Measurements from ENCODE around the gene VWA5A. TPM values are rescaled to one million over a fixed set of nuclear protein-coding genes. Genes with fewer than 3 reads are reported as not detected.

VWA5A gene
- polyA plus RNA-seq, 2 of the 4 experiments (the other 2 are of a cell fraction) = 0.18 to 1.5 TPM

- POLR2A ChIA-PET = no interaction called here
- CTCF ChIA-PET = no interaction called here
- Histone ChIP-seq H3K27ac (no peak overlapping the region), H3K4me2 (no peak overlapping the region), H3K4me1 (no peaks in the 10 kb centered on the region), H3K4me3 (no peak overlapping the region), H3K9me3 (no peaks in the 10 kb centered on the region)
- FAIRE-seq (no peak), DNase-seq (ENCODE audit: low read depth in 1 of 2, low spot score in 1 of 2) (no peak), ATAC-seq (no peak)
- 0% methylated on average over 1 of the region's 1 CpG for WGBS (ENCODE audit: missing lambda C conversion rate)
- TF ChIP-seq HOXB5 (CRISPR knock-in tag; IDR thresholded peaks at IDR 0.05) (no peak), E2F6 (IDR thresholded peaks at IDR 0.05; ENCODE audit: borderline replicate concordance, low read depth) (no peak), HMGXB4 (CRISPR knock-in tag; IDR thresholded peaks at IDR 0.05; ENCODE audit: borderline replicate concordance) (no peak)
Observed at GRCh38 chr11:124101737-124102136, 13.5 kb upstream of the VWA5A start.

- Histone ChIP-seq H3K4me2 (no peak overlapping the region), H3K4me3 (no peak overlapping the region), H3K9me3 (no peaks in the 10 kb centered on the region), H3K4me1 (no peaks in the 10 kb centered on the region), H3K27ac (no peak overlapping the region)
- FAIRE-seq (no peak), DNase-seq (ENCODE audit: low read depth in 1 of 2, low spot score in 1 of 2) (peak in 1 of 2 experiments; percentile 29), ATAC-seq (0 out of 6 replicates have a peak, but pooled peaks of 1 of the 2 experiments have one; percentile 47)
- CTCF ChIA-PET = no interaction called here
- POLR2A ChIA-PET = no interaction called here
- 0% methylated on average over 1 of the region's 1 CpG for whole genome bisulfite sequencing (ENCODE audit: missing lambda C conversion rate)
- 0 out of 5 replicates have a peak, but pooled peaks of 1 of the 2 experiments have one; percentile 14 for TF ChIP-seq RAD21 (conservative IDR thresholded peaks at IDR 0.05 in 1 of 2, IDR thresholded peaks at IDR 0.05 in 1 of 2)
- no peak for TF ChIP-seq MAFK (IDR thresholded peaks at IDR 0.05; ENCODE audit: partially characterized antibody)
Observed at GRCh38 chr11:124108156-124108555, 7.1 kb upstream of the VWA5A start.

GRCh38 chr11:124109377-124109776 is 5.9 kb upstream of the VWA5A start:
- CTCF ChIA-PET = no interaction called here
- FAIRE-seq = no peak
- POLR2A ChIA-PET = no interaction called here

More at GRCh38 chr11:124109377-124109776, 5.9 kb upstream of the VWA5A start:
- Histone ChIP-seq H3K4me2 (no peak overlapping the region), H3K9me3 (no peaks in the 10 kb centered on the region), H3K4me1 (no peaks in the 10 kb centered on the region), H3K27ac (no peak overlapping the region), H3K4me3 (no peak overlapping the region)
- TF ChIP-seq CEBPB (IDR thresholded peaks at IDR 0.05) (no peak), BCL3 (IDR thresholded peaks at IDR 0.05) (no peak), BHLHE40 (IDR thresholded peaks at IDR 0.05; ENCODE audit: low read depth, low read length) (no peak), MAX (IDR thresholded peaks at IDR 0.05) (no peak), ATOH8 (CRISPR knock-in tag; IDR thresholded peaks at IDR 0.05; ENCODE audit: low read depth) (no peak), RFX5 (IDR thresholded peaks at IDR 0.05) (no peak), HDAC2 (IDR thresholded peaks at IDR 0.05) (no peak), HMGXB4 (CRISPR knock-in tag; IDR thresholded peaks at IDR 0.05; ENCODE audit: borderline replicate concordance) (no peak), RAD21 (conservative IDR thresholded peaks at IDR 0.05 in 1 of 2, IDR thresholded peaks at IDR 0.05 in 1 of 2) (no peak), TP53 (CRISPR knock-in tag; IDR thresholded peaks at IDR 0.05) (no peak), KDM5A (IDR thresholded peaks at IDR 0.05) (no peak), HOXB13 (CRISPR knock-in tag; IDR thresholded peaks at IDR 0.05; ENCODE audit: low read depth) (no peak), CBX2 (IDR thresholded peaks at IDR 0.05; ENCODE audit: borderline replicate concordance, low read depth) (no peak), CHD2 (IDR thresholded peaks at IDR 0.05; ENCODE audit: low read length, partially characterized antibody) (no peak), ZSCAN20 (CRISPR knock-in tag; IDR thresholded peaks at IDR 0.05) (no peak)
- WGBS (ENCODE audit: missing lambda C conversion rate) = 0% methylated on average over 1 of the region's 1 CpG
- DNase-seq (ENCODE audit: low read depth in 1 of 2, low spot score in 1 of 2) (no peak), ATAC-seq (no peak)

All from A549 (cell line).